ENCODE data around the gene GPX8. TPM values are rescaled to one million over a fixed set of nuclear protein-coding genes. Genes with fewer than 3 reads are reported as not detected.

The GPX8 gene
- total RNA-seq, 1 experiment from 2014 or later: 116 TPM

DNA sequence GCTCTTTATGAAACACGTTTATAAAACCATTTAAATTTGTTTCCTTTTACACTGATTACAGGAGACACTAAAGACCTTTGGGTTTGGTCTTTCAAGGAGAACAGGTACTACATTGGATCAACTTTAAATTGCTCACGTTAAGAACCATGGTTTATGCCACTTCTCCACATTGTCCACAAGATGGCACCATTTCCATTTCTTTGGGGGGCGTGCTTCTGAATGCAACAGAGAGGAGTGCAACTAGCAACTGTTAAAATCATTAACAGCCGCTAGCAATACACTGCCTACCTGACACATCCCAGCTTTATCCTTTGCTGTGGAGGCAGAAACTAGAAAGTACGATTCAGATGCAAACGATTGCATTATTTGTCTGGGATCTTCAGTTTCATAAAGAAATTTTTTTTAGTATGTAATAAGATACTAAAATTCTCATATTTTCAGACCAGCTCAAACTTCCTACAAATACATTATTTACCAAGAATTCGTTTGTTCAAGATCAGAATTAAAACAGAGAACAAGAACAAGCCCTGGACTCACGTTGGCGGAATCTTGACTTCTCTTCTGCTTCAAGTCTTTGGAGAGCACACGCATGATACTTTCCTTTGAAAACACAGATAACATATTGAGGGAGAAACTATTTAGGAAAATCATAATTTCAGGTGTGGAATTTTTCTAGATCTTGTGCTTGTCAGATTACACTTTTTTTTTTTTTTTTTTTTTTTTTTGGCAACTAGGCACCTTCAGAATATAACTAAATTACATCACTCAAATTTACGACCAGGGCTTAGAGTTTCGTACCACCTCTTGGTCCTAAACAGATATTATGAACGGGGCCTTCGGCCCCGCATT, 12.3 kb downstream of the GPX8 start:
- DNase-seq (ENCODE audit: low read depth): peak; percentile 76

DNA sequence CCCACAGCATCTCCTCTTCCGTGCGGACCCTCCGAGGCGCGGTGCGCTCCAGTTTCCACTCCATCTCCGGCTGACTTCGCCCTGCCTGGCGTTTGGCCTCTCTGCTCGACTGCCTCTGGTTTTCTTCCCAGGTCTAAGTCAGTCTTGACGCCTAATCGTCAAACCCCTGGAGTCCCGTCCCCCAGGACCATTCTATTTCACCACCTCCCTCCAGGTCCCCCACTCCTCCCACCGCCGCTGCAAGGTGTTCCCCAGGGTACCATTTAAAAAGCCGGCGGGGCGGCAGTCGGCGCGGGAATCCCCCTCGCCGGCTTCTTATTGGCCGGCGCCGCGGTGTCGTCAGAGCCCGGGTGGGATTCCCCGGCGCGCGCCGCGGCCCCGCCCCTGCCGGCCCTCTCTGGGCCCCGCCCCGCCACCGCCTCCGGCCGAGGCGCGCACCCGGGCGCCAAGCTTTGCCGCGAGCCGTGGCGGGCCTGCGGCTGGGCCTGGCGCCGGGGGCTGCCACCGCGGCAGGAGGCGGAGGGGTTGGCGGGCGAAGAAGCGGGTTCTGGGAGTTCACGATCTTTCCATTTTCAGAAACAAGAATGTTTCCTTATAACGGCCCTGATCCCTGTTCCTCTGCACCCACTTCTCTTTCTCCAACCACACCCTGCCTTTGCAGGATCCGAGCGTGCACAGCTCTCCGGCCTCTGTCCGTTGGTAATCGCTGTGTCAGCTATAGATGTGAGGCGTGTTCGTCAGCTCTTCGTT, 13.1 kb downstream of the GPX8 start, which contains the start of gene CDC20B:
CDC20B (minus strand) TSS at position 241 of the 750 bp plus-strand sequence; CDS start at position 64, 177 bp downstream.
- DNase-seq (ENCODE audit: low read depth): peak; percentile 74

DNA sequence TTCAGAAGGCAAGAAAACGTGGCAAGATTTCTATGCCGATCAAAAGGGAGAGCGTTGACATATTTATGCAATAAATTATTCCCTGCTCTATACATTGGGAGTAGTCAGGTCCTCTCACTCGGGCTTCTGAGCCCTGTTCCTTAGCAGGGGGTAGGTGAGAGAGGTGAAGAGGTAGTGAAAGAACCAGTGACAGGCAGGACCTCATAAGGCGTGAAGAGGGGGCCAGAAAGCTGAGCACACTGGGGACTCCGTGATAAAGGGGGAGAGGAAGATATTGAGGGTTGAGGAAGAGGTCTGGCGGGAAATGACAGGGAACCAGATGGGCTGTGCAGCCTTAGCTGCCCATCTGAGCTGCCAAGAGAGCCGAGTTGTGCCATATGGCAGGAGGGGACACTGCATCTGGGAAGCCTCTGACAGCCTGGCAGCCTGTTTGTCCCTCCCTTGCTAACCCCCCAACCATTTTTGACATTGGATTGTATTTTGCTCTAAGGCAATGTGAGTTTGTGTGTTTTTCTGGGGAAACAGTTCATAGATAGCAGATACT, 13.8 kb downstream of the GPX8 start:
- no peak for DNase-seq (ENCODE audit: low read depth)

DNA sequence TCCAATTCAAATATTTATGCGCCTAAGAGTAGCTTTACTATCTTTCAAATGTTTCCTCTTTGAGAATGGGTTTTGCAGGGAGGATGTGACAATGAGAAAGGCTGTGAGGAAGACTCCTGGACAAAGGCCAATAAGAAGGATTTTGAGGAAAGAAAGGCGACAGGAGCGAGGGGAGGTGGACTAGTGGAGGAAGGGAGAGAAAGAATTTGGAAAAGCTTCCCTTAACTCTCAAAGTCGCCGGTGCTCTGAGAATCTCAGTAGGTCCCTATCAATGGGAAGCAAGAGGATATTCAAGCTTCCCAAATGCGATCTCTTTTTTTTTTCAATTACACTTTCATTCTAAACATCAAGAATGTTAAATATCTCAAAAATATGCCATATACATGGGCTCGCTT, 15.8 kb downstream of the GPX8 start:
- DNase-seq (ENCODE audit: low read depth): no peak

DNA sequence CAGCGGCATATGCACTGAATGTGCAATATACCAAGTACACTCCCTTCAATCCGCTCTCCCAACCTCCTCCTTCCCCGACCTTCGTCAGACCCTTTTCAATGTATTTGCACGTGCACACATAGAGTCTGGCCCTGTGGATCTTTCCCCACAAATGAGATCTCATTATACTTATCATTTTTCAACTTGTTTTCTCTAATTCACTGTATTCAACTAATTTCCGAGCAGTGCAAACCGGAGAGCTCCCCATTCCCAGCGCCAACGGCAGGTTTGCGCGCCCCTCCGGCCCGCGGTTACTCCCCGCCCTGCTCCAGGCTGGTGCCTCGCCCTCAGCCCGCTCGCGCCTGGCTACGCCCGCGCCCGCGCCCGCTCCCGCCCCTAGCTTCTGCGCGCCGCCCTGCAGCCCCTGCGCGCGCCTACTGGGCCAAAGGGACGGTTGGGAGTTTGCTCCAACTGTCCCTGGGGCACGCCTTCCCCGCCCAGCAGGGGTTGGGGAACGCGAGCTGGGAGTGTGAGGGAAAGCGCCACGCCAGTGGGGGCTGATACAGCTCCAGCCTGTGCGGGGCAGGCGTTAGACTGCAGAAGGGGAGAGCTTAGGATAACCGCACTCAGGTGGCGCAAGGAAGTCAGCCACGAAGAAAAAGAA, 16.3 kb downstream of the GPX8 start:
- peak; percentile 75 for DNase-seq (ENCODE audit: low read depth)

DNA sequence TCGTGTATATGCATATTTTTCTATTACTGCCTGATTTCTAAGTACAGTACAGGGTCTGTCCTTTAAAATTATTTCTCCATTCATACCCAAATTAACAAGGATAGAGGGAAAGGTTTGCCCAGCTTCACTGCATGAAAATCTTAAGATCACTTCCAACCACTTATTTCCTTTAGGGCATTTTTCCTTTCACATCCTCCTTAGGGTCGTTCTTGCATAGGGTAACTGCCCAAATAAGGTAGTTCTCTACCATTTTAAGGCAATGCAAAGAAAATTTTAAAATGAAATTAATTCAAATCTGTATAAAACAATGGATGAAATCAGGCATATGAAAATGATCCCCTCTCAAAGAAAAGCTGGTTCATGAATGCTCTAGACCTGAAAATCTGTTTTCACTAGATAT, 17.1 kb downstream of the GPX8 start:
- no peak for DNase-seq (ENCODE audit: low read depth)

DNA sequence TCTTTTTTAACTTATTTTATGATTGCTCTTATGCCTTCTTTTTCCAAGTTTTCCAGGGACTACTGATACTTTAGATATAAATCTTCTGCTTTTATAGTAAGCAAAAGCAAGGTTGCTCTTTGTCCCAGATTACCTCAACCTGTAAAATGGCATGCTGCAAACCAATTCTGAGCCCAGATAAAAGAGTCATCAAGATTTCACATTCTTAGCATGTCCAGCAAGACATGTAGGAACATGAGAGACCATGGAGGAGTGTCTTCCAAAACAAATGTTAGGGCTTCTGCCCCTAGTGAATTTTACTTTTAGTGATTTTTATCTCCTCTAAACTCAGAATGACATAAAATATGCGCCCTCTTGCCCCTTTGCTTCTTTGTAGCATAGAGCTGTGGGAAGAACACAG, 20.0 kb downstream of the GPX8 start:
- DNase-seq (ENCODE audit: low read depth): no peak

DNA sequence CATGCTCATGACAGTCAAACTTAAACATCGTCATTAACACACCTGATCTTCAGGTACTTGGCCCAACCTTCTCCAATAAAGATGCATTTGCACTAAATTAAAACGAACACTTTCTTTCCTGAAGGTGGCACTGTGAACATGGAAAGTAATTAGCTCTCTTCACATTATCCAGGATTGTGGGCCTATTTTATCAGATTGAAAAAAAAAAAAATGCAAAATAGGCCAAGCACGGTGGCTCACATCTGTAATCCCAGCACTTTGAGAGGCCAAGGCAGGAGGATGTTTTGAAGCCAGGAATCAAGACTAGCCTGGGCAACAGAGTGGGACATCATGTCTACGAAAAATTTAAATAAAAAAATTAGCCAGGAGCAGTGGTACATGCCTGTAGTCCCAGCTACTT, 27.4 kb downstream of the GPX8 start:
- peak; percentile 15 for DNase-seq (ENCODE audit: low read depth)

DNA sequence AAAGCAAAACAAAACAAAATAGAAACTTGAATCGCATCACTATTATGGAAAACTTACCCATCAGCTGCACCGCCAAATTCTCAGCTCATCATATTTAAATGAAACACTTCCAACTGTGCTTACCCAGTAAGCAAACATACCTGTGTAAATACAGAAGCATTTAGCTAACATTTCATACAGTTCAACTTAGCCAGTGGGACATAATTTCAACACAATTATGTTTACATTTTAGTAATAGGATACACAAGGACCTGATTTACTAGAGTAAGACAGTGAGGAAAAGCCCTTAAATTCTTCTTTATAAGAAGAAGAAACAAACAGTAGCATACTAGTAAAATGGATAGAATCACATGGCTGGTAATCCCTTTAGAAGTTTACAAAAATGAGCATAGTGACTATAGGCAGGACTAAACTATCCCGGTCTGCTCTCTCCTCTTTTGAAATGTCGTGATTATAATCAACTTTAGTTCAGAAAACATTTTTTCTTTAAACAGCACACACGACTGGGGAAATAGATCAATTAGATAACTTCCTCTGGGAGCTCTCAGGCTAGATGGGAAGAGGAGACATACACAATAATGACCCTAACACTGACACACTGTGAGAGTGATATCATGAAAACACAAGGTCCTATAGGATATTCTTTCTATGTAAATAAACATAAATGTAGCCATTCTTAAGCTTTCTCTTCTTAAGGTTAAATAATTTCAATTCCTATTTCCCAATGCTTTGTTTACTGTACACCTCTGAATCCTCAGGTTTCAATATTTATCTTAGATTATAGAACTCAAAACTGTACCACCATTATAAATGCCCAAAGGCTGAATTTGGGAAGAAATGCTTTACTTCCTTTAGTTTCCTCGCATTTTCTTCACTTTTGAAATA, 28.9 kb downstream of the GPX8 start:
- no peak for DNase-seq (ENCODE audit: low read depth)

DNA sequence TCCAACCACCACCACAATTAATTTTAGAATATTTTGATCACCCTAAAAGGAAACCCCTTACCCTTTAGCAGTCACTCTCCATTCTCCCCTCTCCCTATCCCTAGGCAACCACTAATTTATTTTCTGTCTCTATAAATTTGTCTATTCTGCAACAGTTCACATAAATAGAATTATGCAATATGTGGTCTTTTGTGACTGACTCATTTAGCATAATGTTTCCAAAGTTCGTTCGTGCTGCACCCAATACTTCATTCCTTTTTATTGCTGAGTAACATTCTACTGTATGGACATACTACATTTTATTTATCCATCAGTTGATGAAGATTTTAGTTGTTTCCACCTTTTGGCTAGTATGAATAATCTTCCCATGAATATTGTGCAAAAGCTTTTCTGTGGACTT, 31.2 kb downstream of the GPX8 start:
- DNase-seq (ENCODE audit: low read depth): no peak

DNA sequence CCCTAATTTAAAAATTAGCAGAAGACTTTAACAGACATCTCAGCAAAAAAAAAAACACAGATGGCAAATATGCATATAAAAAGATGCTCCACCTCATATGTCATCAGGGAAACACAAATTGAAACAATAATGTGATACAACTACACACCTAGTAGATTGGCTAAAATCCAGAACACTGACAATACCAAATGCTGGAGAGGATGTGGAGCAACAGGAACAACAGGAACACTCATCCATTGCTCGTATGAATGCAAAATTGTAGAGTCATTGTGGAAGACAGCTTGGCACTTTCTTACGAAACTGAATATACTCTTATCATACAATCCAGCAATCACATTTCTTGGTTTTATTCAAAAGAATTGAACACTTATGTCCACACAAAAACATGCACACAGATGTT, 45.0 kb downstream of the GPX8 start:
- no peak for DNase-seq (ENCODE audit: low read depth)

DNA sequence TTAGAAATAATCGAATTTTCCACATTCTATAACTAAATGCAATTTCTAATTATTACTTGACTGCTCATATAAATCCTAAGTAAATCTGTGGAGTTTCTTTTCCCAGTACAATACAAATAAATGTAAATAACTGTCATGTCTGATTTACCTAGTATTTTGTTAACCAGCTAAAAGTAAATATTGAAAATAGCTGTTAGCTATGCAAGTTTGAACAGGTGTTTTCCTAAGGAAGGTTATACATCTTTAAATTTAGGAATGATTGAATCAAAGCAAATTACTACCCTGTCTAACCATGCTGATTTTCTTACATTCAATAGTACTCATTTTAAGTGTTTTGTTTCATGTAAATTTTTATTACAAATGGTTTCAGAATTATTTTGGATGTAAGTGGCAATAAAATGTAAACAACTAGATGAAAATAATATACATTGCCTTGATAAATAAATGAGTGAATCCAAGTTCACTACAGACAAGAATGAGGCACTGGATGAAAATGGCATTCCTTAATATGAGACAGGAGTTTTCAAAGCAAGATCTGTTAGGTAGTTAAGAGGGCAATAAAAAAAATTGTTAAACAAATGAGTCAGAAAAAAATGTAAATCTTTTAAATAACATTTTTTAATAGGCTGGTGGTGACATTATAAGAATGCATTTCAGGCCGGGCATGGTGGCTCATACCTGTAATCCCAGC, 51.4 kb downstream of the GPX8 start:
- no peak for DNase-seq (ENCODE audit: low read depth)

Other genes with a start within 250 kb of the GPX8 start
- gene ESM1, start 174.6 kb upstream of the GPX8 start, total RNA-seq (2014; rRNA removed; shearing (Covaris generic)): 0.12 TPM in 1 of 2 replicates, not detected in the other
- gene GZMK, start 135.9 kb upstream of the GPX8 start, total RNA-seq (2014; rRNA removed; shearing (Covaris generic)): not detected in 2 replicates
- gene GZMA, start 57.5 kb upstream of the GPX8 start, total RNA-seq (2014; rRNA removed; shearing (Covaris generic)): not detected in 2 replicates
- not detected in 2 replicates for gene CDC20B, start 13.0 kb downstream of the GPX8 start, total RNA-seq (2014; rRNA removed; shearing (Covaris generic))
- gene MCIDAS, start 67.1 kb downstream of the GPX8 start, total RNA-seq (2014; rRNA removed; shearing (Covaris generic)): under 0.01 and 0.20 TPM in 2 replicates
- 1.2 and 2.6 TPM in 2 replicates for gene CCNO, start 73.4 kb downstream of the GPX8 start, total RNA-seq (2014; rRNA removed; shearing (Covaris generic))
- 21.5 and 26.3 TPM in 2 replicates for gene DHX29, start 147.5 kb downstream of the GPX8 start, total RNA-seq (2014; rRNA removed; shearing (Covaris generic))
- gene MTREX, start 147.8 kb downstream of the GPX8 start, total RNA-seq (2014; rRNA removed; shearing (Covaris generic)): 86.0 and 113 TPM in 2 replicates